OCI-M2 (cell line): ENCODE measurements around the gene ST6GALNAC6.
A peak's percentile ranks its signal among the peaks of the same experiment; 100 is the strongest.

Experiments used
- DNase-seq: peaks from one replicate; lab custom pipeline; 2025; ENCODE audit not compliant: unreplicated experiment; lab: John Stamatoyannopoulos, UW

ST6GALNAC6 gene

DNA sequence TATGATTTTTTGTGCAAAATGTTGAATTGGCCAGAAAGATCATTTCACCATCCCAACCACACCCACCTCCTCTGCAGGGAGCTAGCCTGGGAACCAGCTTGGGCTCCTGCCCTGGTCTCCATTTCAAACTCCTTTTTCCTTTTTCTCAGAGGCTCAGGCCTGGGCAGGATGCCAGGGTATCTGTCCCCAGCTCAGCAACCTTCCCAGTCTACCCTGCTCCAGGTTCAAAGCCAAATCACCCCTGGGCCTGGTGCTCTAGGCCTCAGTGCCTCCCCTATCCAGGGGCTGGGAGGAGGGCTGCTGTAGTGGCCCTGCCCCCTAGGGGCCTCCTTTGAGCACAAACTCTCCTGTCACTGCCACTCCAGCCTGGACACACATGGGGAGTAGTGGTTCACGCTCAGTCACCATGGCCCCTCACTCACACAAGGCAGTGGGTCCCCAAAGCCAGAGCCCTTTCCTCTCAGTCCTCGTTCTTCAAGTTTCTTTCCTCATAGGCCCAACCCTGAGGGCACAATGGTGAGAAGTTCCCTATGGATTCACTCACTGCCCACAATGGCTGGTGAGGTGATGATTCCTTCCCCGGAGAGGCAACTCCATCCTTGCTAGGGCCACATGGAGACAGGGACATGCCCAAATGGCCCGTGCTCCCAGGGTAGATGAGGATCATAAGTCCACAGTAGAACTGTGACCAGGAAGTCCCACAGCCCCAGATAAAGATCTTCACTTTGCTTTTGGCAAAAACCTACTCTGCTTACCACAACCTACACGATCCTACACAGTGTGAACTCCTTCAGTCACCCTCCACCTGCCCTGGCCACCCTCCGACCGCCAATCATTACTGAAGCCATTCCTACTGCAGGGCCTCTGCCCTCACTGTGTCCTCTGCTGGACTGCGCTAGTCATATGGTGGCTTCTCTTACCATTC is 19.0 kb upstream of the ST6GALNAC6 start:
- DNase-seq, result no peak

DNA sequence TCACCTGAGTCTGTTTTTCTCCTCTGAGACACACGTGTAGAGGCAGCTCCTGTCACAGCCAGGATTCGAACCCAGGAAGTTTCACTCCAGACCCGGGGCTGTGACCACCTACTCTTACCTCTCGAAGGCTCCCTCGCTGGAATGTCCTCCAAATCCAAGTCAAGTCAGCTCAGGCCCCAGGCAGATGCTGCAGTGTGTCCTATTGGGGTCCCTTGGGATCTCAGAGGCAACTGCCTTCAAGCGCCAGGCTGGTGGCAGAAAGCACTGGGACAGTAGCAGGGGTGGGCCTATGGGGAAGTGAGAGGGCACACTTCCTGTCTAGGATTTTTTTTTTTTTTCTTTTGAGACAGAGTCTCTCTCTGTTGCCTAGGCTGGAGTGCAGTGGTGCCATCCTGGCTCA is 18.2 kb upstream of the ST6GALNAC6 start:
- no peak for DNase-seq

DNA sequence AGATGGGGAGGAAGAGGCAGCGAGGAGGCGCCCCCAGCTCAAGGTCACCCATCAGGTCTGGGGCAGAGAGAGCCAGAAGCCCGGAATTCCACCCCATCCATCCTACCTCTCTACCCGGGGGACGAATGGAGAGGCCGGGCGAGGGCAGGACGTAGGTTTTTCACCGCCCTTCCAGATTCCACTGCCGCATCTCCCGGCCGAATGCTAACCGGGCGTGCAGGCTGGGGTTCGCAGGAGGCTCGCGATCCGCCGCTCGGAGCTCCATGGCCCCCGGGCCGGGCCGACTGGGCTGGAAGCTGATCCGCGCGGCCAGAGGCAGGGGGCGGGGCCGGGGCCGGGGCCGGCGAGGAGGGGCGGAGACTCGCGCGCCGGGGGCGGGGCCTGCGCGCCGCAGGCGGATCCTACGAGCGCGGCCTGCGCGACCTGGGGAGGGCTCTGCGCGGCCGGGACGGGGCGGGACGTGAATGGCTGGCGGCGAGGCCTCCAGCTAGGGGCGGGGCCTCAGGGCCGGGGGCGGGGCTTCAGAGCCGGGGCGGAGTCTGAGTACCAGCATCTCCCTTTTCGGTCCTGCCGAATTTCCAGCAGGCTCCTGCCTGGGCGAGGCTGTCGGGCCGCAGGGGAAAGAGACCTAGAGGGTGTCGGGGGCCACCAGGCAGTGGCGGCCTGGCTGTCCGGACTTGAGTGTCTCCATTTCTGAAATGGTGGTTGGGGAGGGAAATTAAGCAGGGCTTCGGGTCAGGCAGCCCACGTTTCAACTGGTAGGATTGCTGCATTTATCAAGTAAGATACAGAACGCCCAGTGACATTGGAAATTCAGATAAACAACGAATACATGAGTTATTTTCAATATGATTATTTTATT is 17.5 kb upstream of the ST6GALNAC6 start, which contains the start of gene ST6GALNAC4:
TSS of gene ST6GALNAC4 (minus strand) at position 322 of the 862 bp plus-strand sequence. CDS start 622 bp downstream, outside the sequence.
- peak; percentile 49 for DNase-seq

DNA sequence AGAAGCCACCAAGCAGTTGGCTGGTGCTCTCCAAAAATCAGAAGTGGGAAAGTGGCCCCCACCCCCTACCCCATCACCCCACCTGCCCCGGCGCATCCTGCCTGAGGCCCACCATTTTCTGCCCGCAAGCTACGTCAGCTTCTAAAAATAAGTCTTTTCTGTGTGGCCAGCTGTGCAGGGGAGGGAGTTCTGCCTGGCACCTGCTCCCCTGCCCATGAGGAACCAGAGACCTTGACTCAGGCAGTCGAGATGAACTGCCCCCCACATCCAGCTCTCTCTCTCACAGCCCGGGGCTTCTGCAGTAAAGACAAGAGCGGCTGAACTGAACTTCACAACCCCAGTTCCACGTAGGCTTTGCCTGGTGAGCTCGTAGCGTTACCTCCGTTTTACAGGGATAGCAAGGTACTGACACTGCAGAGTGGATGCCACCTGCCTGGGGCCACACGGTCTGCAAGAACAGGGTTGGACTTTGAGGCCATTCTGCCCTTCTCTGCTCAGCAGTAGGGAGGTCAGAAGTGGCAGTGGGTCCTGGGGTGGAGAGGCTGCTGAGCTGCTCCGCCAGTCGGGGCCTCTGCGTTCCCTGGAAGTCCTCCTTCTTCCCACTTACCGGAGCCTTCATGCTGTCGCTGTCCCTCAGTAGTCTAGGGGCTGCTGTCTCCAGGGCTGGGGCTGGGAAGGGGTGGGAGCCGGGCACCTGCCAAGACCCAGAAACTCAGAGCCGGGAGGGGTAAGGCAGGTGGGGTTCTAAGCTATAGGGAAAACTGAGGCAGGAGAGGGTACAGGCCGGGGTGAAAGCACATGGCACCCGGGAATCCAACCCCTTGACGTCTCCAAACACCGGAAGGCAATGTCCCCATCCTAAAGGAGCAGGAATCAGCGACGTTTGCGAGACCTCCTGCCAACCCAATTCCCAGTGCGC is 16.7 kb upstream of the ST6GALNAC6 start:
- DNase-seq, result no peak

DNA sequence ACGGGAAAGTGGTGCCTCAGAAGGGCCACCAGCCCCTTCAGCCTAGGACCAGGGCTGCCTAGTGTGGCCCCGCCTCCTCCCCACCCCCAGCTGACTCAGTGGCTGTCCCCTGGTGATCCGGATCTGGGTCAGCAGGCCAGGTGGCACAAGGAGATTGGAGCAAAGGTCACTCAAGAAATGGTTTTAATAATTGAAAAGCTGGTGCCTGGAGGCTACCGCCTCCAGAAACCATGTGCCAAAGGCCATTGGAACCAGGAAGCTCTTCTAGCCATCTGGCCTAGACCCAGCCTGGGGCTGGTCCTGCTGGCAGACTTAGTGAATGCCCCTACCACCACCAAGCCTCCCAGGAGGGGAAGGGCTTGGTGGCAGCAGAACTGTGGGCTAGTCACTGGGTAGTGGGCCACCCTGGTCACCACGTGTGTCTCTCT is 15.9 kb upstream of the ST6GALNAC6 start:
- DNase-seq, result no peak

DNA sequence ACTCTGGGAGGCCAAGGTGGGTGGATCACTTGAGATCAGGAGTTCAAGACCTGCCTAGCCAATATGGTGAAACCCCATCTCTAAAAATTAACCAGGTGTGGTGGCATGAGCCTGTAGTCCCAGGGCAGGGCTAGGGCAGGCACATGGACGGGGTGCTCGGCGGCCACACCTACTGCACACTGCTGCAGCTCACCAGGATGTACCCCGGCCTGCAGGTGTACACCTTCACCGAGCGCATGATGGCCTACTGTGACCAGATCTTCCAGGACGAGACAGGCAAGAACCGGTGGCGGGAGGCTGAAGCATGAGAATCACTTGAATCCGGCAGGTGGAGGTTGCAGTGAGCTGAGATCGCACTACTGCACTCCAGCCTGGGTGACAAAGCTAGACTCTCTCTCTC is 14.3 kb upstream of the ST6GALNAC6 start:
- DNase-seq, result no peak

DNA sequence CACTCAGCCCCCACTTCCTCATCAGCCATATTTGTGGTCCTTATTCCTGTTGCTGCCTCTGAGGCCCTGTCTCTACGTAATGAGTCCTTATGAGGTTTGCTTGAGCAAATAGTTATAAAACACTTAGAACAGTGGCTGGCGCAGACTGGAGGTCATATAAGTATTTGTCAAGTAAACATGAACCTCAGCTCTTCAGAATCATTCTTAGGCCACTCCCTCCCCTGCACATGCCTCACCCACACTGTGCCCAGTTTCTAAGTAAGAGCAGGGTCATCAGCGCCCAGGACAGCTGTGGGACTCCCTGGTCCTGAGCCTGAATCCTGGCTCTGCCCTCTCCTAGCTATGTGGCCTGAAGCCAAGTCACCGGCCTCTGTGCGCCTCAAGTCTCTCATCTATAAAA is 13.5 kb upstream of the ST6GALNAC6 start:
- DNase-seq, result no peak

DNA sequence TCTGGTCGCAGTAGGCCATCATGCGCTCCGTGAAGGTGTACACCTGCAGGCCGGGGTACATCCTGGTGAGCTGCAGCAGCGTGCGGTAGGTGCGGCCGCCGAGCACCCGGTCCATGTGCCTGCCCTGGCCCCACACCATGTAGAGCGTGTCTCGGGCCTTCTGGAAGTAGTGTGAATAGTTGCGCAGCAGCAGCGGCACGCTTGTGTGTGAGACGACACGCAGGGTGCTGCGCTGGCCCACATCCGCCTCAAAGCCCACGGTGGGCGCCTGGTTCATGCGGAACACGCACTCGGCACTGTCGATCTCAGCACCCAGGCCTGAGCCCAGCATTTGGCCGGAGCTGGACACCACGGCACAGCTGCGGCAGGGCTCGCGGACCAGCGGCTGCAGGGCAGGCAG is 12.9 kb upstream of the ST6GALNAC6 start:
- no peak for DNase-seq

DNA sequence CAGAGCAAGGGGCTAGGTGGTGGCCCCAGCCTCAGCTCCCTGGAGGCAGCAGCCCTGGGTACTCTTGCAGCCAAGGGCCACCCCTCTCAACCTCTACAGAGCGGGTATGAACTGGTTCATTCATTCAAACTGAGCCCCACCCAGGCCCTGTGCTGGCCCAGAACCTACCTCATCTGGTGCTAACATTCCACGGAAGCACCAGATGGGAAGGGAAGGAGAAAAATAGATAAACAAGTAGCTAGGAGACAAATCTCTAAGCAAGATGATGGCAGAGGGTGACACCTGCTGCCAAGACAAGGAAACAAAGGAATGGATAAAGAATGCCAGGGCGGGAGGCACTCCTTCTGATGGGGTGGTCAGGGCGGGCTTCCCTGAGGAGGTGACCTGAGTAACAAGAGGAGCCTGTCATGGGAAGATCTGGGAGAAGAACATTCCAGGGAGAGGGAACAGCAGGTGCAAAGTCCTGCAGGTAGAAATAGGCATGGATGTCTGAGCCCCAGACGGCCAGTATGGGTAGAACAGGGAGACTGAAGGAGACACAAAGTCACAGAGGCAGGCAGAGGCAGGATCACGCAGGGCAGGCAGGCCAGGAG is 11.3 kb upstream of the ST6GALNAC6 start:
- no peak for DNase-seq

DNA sequence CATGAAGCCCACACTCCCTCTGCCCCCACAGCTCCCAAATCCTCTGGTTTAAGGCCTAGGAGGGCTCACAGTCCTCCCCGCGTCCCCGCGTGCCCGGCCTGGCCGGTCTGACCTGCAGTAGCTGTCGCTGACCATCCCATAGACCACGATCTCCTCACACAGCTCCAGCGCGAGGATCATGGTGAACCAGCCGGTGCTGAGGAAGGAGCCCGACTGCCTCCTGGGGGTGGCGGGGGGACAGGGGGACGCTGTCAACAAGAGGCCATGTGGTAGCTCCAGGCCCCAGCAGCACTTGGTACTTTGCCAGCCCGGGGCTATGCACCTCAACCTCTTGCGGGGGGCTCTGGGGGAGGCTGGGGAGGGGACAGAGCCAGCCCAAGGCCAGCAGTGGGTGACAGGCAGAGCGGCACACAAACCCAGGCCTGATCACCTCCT is 10.5 kb upstream of the ST6GALNAC6 start:
- no peak for DNase-seq

DNA sequence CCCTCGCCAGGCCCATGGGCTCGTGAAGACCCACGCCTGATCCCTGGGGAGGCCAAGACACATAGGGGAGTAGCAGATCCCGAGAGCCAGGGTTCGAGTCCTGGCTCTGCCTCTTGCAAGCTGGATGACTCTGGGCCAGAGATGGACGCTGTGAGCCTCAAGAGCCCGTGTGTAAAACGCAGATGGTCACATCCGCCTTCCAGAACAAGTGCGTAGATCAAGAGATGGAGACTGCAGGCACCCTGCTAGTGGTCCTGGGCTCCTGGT is 9.2 kb upstream of the ST6GALNAC6 start:
- no peak for DNase-seq

DNA sequence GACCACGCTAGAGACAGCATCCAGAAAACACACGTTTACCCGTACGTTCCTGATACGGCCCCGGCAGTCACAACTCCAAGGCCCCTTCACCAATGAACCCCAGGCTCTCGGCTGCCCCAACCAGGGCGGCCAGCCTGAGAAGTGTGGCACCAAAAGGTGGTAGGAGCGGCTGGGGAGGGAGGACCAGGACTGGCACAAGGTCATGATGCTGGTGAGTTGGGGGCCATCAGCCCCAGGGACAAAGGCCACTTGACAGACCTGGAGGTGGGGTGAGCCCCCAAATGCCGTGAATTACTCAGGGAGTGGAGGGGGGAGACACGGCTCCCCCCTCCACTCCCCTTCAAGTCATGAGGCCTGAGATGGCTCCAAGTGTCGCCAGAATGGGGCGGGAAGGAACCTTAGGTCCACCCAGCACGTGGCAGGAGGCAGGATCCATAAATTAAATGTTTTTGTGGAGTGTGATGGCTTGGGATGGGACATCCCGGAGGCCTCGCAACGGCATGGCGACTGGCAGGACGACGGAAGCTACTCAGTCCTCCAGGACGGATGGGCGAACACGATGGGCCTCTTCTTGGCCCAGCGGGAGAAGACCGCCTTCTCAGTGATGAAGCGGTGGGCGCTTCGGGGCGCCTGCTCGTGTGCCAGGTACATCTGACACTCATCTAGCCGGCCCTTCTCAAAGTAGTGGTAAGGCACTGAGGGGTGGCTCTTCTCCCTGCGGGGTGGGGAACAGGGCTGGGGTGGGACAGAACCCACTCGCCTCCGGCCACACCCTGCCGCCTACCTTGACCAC is 8.7 kb upstream of the ST6GALNAC6 start:
- DNase-seq, result no peak

DNA sequence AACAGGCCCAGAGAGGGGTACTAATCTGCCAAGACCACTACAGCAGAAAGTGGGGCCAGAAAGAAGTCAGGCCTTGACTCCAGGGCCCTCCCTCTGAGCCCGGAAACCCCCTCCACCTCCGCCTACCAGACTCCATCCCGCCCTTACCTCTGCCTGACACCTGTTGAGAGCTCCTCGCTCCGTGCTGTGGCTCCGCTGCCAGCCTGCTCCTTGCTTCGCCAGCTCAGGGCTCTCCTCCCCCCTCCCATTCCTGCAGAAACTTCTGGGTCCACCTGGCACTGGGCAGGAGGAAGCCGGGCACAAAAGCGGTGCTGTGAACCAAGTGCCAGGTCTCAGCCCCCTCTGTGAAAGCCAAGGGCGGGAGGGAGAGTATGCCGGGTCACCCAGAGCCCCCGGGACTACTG is 6.4 kb upstream of the ST6GALNAC6 start:
- DNase-seq, result no peak

DNA sequence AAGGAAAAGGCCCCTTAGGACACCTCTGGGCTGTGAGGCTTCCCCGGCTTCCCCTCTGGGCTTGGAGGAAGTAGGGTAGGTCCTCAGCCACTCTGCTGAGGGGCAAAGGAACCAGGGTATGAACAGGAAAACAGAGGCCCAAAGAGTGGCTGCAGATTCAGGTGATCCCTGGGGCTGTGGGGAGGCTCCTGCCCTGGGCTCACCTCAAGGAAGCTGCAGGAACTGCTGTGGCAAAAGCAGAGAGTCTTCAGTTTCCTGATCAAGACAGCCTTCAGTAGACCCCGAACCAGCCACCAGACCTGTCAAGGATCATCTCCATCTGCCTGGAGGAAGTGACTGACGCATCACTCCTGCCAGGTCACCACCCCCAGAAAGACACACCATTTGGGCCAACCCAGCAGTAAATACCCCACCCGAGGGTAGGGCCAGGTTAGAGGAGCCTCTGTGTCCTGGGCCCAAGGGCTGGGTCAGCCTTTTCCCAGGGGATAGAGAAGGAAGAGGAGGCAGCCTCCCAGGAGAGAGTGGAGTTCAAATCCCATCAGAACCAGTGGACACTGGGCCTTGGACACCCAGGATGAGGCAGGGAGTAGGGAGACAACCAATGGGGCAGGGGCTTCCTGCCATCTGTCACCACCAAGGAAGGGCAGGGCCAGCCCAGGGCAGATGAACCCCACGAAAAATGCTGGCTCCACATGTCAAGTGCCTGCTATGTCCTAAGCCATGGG is 5.8 kb upstream of the ST6GALNAC6 start:
- DNase-seq, result no peak

DNA sequence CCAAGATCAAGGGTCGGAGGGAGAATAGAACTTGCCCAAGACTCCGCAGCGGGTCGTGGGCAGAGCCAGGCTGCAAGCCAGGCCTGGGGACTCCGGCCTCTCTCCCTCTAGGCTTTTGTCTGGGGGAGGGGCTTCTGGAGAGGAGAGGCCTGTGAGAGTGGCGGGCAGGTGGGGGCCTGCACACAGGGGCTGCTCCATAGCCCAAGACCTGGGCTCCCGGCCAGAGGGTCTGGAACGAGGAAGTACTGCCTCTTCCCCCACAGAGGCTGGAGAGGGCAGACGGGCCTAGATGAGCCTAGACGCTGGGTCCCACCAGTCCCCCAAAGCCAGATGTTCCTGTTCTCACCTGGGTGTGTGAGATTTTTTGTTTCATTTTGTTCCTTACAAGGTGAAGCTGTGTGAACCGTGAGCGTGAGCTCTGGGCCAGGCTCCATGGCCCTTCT is 5.2 kb upstream of the ST6GALNAC6 start:
- no peak for DNase-seq

DNA sequence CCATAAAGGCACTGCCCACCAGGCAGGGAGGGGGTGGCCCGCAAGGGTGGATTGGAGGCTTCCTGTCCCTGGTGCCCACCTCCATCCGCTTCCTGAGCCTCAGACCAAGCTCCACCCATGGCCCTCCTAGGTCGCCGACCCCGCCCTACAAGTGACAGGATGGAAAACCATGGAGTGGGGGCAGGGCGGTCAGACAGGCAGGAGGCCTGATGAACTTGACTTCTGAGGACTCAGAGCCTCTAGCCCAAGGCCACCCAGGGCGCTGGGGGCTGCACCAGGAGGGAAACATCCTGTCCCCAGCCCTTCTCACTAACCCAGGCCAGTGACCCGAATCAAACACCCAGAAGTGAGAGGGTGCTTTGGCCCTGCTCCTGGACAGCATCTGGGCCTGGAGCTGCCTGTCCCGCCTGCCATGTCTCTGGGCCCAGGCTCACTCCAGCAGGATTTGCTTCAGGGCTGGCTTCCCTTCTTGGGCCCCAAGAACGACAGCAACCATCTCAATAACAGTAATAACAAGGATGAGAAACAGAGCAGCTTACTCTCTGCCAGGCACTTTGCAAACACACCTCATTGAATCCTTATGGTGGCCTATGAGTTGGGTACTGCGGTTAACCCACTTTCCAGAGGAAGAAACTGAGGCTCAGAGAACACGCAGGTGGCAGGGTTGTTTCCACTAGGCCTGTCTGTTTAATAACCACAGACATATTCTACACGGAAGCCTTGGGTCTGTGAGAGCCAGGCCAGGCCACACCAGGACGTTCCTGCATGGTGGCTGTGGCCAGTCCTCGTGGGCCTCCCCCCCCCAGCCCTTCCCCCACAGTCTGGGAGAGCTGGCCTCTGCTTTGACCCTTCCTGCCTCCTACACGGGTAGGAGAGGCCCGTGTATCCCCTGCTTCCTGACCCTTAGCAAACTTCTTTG is 4.4 kb upstream of the ST6GALNAC6 start:
- DNase-seq, result no peak

DNA sequence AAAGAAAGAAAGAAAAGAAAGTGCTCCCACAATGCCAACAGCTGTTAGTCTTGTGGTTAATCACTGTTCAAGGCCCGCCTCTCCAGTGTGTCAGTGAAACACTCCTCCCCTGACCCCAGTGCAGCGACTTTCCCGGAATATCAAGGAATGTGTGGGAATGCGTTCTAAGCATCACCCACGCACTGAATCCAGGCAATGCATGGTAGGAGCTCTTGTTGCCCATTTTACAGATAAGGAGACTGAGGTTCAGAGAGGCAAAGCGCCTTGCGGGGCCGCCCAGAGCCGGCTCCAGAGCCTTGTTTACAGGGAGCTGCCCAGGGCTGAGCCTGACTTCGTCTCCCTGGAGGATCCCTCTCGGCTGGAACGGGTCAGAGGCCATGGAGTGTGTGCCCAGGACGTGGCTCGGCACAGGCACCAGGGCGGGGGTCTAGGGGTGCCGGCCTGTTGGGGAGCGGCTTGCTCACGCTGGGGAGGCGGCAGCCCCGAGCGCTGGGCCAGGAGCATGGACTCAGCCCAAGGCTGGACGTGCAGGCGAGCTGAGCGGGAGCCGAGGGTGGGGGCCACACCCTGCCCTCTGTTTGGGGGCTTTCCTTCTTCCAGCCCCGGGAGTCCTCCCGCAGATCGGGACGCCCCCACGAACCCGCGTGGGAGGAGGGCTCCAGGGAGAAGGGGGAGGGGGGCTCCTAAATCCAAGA is 823 bp downstream of the ST6GALNAC6 start:
- DNase-seq, result no peak
